HepG2 (cell line): ENCODE data around the gene AKT2.

ENCODE experiments used
- MAX ChIP-seq: IDR thresholded peaks from 2 replicates; pipeline ENCODE4 v1.6.1; 2012; ENCODE audit warnings: inconsistent platforms
- POLR2AphosphoS5 ChIP-seq: IDR thresholded peaks from 2 replicates; pipeline ENCODE4 v1.6.1; 2012; ENCODE audit warnings: low read depth, low read length
- RAD51 ChIP-seq: fragments of 450-650 bp; IDR thresholded peaks from 2 replicates; pipeline ENCODE4 v1.6.1; 2016; ENCODE audit warnings: borderline replicate concordance
- SMAD3 ChIP-seq: sonication (generic); formaldehyde crosslinking; IDR thresholded peaks from 2 replicates; pipeline ENCODE4 v1.4.0; 2020; ENCODE audit warnings: missing genetic modification reagents
- TCF12 ChIP-seq, 2 experiments: fragments of 450-650 bp in 1 of 2; sonication (generic) in 1 of 2; formaldehyde crosslinking in 1 of 2; IDR thresholded peaks; 2 replicates each; pipeline versions ENCODE4 v1.6.1 to v1.8.0; 2017 to 2022; ENCODE audit warnings: antibody characterized with exemption in 1 of 2, mild to moderate bottlenecking in 1 of 2, missing genetic modification reagents in 1 of 2, moderate library complexity in 1 of 2

GRCh38 chr19:40232479-40232878, 52.7 kb downstream of the AKT2 start:
- TF ChIP-seq MAX, result peak; percentile 68
- TF ChIP-seq POLR2AphosphoS5, result no peak; the same call in 1 of the 2 replicates
- no peak for TF ChIP-seq RAD51
- no peak for TF ChIP-seq SMAD3 (CRISPR knock-in tag)
- TF ChIP-seq TCF12 (IDR thresholded peaks at IDR 0.05), result no peak
- no peak for TF ChIP-seq TCF12 (CRISPR knock-in tag; IDR thresholded peaks at IDR 0.05)
